ENCODE measurements around the gene SCO2.

The SCO2 gene

GRCh38 chr22:50531962-50532674, 6.7 kb upstream of the SCO2 start:
- DNase-seq (ENCODE audit: low read depth in 2 of 2) = no peak

GRCh38 chr22:50531546-50531961, 6.2 kb upstream of the SCO2 start:
- DNase-seq (ENCODE audit: low read depth in 2 of 2) = peak in 1 of 2 donors; percentile 47

GRCh38 chr22:50530877-50531545, 5.6 kb upstream of the SCO2 start:
- DNase-seq (ENCODE audit: low read depth in 2 of 2) = peak; percentile 56 to 59

GRCh38 chr22:50530580-50530876, 5.1 kb upstream of the SCO2 start:
- no peak for DNase-seq (ENCODE audit: low read depth in 2 of 2)

GRCh38 chr22:50529897-50530579, 4.6 kb upstream of the SCO2 start, which contains the start of gene TYMP:
Gene TYMP (minus strand): TSS chr22:50530012. CDS start chr22:50529709, 303 bp downstream.
- DNase-seq (ENCODE audit: low read depth in 2 of 2) = no peak

- DNase-seq (ENCODE audit: low read depth in 2 of 2) = no peak
These were observed 4.1 kb upstream of the SCO2 start for GRCh38 chr22:50529416-50529896.

- DNase-seq (ENCODE audit: low read depth in 2 of 2) = no peak
These were observed 3.5 kb upstream of the SCO2 start for GRCh38 chr22:50528682-50529415.

GRCh38 chr22:50527921-50528681, 2.7 kb upstream of the SCO2 start:
- no peak for DNase-seq (ENCODE audit: low read depth in 2 of 2)

- DNase-seq (ENCODE audit: low read depth in 2 of 2) = no peak
These were observed 1.7 kb upstream of the SCO2 start for GRCh38 chr22:50526834-50527801.

- DNase-seq (ENCODE audit: low read depth in 2 of 2) = peak; percentile 64 to 75
These were observed 873 bp upstream of the SCO2 start for GRCh38 chr22:50526108-50526833.

GRCh38 chr22:50525858-50526107, 385 bp upstream of the SCO2 start:
- DNase-seq (ENCODE audit: low read depth in 2 of 2) = no peak

GRCh38 chr22:50524676-50525103, 708 bp downstream of the SCO2 start:
- no peak for DNase-seq (ENCODE audit: low read depth in 2 of 2)

GRCh38 chr22:50523806-50524675, 1.4 kb downstream of the SCO2 start:
- no peak for DNase-seq (ENCODE audit: low read depth in 2 of 2)

GRCh38 chr22:50523458-50523805, 2.0 kb downstream of the SCO2 start:
- DNase-seq (ENCODE audit: low read depth in 2 of 2) = no peak

- no peak for DNase-seq (ENCODE audit: low read depth in 2 of 2)
These were observed 2.5 kb downstream of the SCO2 start for GRCh38 chr22:50522806-50523438.

GRCh38 chr22:50522208-50522805, 3.1 kb downstream of the SCO2 start:
- no peak for DNase-seq (ENCODE audit: low read depth in 2 of 2)

GRCh38 chr22:50521710-50522109, 3.7 kb downstream of the SCO2 start:
- no peak for DNase-seq (ENCODE audit: low read depth in 2 of 2)

Measured in stimulated activated CD4-positive, alpha-beta T cell treated with anti-CD3 and anti-CD28 coated beads, Interleukin-1b, Interleukin-23, amount 100 ng/mL, for 1 hour (primary cell).